Prostate gland (tissue), 2 donors: ENCODE measurements around the gene CFAP46.

Source experiments
- POLR2A ChIP-seq: fragments of 450-650 bp; IDR thresholded peaks from one replicate; pipeline ENCODE4 v1.6.1; 2016; ENCODE audit warnings: antibody characterized with exemption, mild to moderate bottlenecking
- TF ChIP-seq, protein P1 (sequence below), 4 experiments: fragments of 200-600 bp in 2 of 4; fragments of 450-650 bp in 2 of 4; sonication (generic) in 2 of 4; IDR thresholded peaks; 1 replicate in 3 of 4; 2 replicates in 1 of 4; pipeline ENCODE4 v1.5.1; 2016 to 2019; ENCODE audit warnings: antibody characterized with exemption in 4 of 4, mild to moderate bottlenecking in 2 of 4, moderate library complexity in 2 of 4

DNA sequence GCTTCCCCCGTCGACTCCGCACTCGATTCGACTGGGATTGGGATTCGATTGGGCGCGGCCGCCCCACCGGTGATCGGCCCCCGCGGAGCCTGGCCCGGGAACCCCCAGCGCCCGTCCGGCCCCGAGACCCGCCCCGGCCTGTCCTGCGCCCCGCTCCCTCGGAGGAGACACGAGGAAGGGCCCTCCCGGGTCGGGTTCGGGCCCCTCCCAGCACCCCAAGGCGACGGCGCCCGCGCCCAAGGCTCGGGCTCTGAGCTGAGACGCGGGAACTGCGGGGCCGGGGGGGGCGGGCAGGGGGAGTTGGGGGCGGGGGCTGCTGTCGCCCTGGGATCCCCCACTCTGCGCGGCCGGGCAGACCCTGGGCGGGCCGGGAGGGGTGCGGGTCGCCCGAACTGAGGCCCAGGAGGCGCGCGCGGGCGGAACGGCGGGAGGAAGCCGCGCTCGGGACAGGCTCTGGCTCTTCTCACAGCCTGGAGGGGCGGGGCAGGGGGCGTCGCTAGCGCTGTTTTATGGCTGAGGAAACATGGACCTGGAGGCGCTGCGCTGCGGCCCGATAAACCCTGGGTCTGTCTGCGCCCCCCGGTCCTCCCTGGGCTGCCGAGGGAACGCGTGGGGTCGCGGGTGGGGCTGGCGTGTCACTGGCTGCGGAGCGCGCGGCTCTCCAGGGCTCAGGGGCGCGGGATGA lies 154.7 kb downstream of the CFAP46 start:
- TF ChIP-seq POLR2A = no peak
- TF ChIP-seq, protein P1, sequence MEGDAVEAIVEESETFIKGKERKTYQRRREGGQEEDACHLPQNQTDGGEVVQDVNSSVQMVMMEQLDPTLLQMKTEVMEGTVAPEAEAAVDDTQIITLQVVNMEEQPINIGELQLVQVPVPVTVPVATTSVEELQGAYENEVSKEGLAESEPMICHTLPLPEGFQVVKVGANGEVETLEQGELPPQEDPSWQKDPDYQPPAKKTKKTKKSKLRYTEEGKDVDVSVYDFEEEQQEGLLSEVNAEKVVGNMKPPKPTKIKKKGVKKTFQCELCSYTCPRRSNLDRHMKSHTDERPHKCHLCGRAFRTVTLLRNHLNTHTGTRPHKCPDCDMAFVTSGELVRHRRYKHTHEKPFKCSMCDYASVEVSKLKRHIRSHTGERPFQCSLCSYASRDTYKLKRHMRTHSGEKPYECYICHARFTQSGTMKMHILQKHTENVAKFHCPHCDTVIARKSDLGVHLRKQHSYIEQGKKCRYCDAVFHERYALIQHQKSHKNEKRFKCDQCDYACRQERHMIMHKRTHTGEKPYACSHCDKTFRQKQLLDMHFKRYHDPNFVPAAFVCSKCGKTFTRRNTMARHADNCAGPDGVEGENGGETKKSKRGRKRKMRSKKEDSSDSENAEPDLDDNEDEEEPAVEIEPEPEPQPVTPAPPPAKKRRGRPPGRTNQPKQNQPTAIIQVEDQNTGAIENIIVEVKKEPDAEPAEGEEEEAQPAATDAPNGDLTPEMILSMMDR (IDR thresholded peaks at IDR 0.05) = no peak
